NK-92 (cell line): ENCODE results near the gene CC2D2A.

ENCODE experiments used
- DNase-seq: peaks from one replicate; lab custom pipeline; 2025; ENCODE audit not compliant: unreplicated experiment; lab: John Stamatoyannopoulos, UW

Gene CC2D2A

GRCh38 chr4:15636818-15637217, 167.1 kb downstream of the CC2D2A start:
- DNase-seq = no peak

DNA sequence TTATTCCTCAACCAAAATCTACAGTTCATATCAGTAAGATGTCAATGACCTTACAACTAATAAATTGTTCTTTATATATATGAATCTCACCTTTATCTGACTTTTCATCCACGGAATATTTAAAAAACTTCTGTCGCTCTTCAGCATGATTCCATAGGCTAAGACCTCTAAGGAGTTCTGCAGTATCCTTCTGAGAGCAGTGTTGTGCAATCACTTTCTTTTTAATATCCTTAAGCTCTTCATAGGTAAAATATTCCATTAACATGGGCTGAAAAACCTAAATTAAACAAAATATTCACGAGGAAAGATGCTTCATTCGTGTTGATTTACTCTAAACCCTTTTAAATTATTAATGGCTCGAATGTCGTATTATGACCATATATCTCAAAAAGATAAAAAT, 168.7 kb downstream of the CC2D2A start:
- no peak for DNase-seq

DNA sequence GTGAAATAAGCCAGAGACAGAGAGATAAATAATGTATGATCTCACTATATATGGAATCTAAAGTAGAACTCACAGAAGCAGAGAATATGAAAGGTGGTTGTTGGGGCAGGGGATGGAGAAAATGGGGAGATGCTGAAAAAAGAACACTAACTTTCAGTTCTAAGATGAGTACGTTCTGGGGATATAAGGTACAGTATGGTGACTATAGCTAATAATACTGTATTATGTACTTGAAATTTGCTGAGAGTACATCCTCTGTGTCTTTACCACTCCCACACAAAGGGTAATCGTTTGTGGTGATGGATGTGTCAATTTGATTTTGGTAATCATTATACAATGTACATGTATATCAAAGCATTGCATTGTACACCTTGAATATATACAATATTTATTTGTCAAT, 178.9 kb downstream of the CC2D2A start:
- no peak for DNase-seq

- no peak for DNase-seq
Measured at GRCh38 chr4:15649914-15650545, 180.3 kb downstream of the CC2D2A start.
